Activated CD8-positive, alpha-beta T cell treated with anti-CD3 and anti-CD28 coated beads for 36 hours (primary cell): ENCODE data around the gene KIAA0040. TPM values are rescaled to one million over a fixed set of nuclear protein-coding genes. Genes with fewer than 3 reads are reported as not detected.

ENCODE experiments used
- ATAC-seq: fragments of 200-7000 bp; cut with Tn5 transposase; one replicate; pipeline ENCODE4 v1.10.0; 2021; ENCODE audit warnings: mild to moderate bottlenecking, moderate library complexity
- CTCF ChIA-PET: fragments of 350-600 bp; sonication (Branson Sonifier 250); formaldehyde crosslinking; loops from one replicate; lab custom pipeline; 2021; ENCODE audit warnings: antibody characterized with exemption; lab: Charles Lee
- POLR2A ChIA-PET: fragments of 350-600 bp; sonication (Branson Sonifier 250); formaldehyde crosslinking; loops from one replicate; lab custom pipeline; 2021; ENCODE audit warnings: antibody characterized with exemption; lab: Charles Lee
- DNase-seq: peaks from one replicate; pipeline ENCODE4 v3.0.0-alpha.2; 2020
- H3K27ac Mint-ChIP-seq: one replicate; pipeline ENCODE4 v1.8.0; 2021; ENCODE audit warnings: mild to moderate bottlenecking, mixed read lengths
- H3K27me3 Mint-ChIP-seq: one replicate; pipeline ENCODE4 v1.8.0; 2021; ENCODE audit warnings: mixed read lengths
- H3K36me3 Mint-ChIP-seq: one replicate; pipeline ENCODE4 v1.8.0; 2021; ENCODE audit warnings: low read depth, mixed read lengths
- H3K4me1 Mint-ChIP-seq: one replicate; pipeline ENCODE4 v1.8.0; 2021; ENCODE audit warnings: low read depth, mixed read lengths
- H3K4me3 Mint-ChIP-seq: one replicate; pipeline ENCODE4 v1.8.0; 2021; ENCODE audit warnings: mild to moderate bottlenecking, moderate library complexity, mixed read lengths
- H3K9me3 Mint-ChIP-seq: one replicate; pipeline ENCODE4 v1.8.0; 2021; ENCODE audit warnings: mixed read lengths
- CTCF ChIP-seq: fragments of 200-600 bp; IDR thresholded peaks from one replicate; pipeline ENCODE4 v1.8.0; 2022; ENCODE audit warnings: antibody characterized with exemption, mild to moderate bottlenecking
- intact Hi-C: fragments of 100-400 bp; cut with micrococcal nuclease; formaldehyde crosslinking; loops from one replicate; pipeline ENCODE4 v1.10.0; 2022
- total RNA-seq, 2 experiments: library from RNA; stranded (reverse); gene quantifications; one replicate each; pipeline ENCODE4 v1.2.3, GENCODE V29; 2021

KIAA0040 gene
- total RNA-seq, 2 experiments from 2014 or later: 20.8 to 21.1 TPM

GRCh38 chr1:175127565-175127964, 65.0 kb downstream of the KIAA0040 start:
- Mint-ChIP-seq H3K4me3 (no peak overlapping the region), H3K36me3 (no peaks in the 10 kb centered on the region), H3K27ac (no peak overlapping the region), H3K9me3 (no peaks in the 10 kb centered on the region), H3K27me3 (no peaks in the 10 kb centered on the region), H3K4me1 (no peaks in the 10 kb centered on the region)
- no peak for TF ChIP-seq CTCF
- intact Hi-C loops: loop anchor here (2.0 kb wide), 1 partner anchor 97 kb away; no protein-coding TSS in a partner anchor
- DNase-seq (no peak), ATAC-seq (no peak)
- POLR2A ChIA-PET: no interaction called here
- CTCF ChIA-PET: interaction anchor here (0.9 to 6.3 kb wide), 4 partner anchors 13 to 97 kb away, joined by 3 to 122 read pairs (median 8); no protein-coding TSS in a partner anchor

GRCh38 chr1:175126347-175126746, 66.2 kb downstream of the KIAA0040 start:
- Mint-ChIP-seq H3K27me3 (no peaks in the 10 kb centered on the region), H3K9me3 (no peaks in the 10 kb centered on the region), H3K4me3 (no peak overlapping the region), H3K4me1 (no peaks in the 10 kb centered on the region), H3K27ac (no peak overlapping the region), H3K36me3 (no peaks in the 10 kb centered on the region)
- no peak for ATAC-seq
- DNase-seq: no peak
- ChIA-PET CTCF (interaction anchor here (0.6 to 6.3 kb wide), 8 partner anchors 8 to 191 kb away, joined by 3 to 122 read pairs (median 6); partner anchors contain the start of gene CACYBP), POLR2A (no interaction called here)
- intact Hi-C loops: loop anchor here (2.0 kb wide), 1 partner anchor 96 kb away; no protein-coding TSS in a partner anchor
- no peak for TF ChIP-seq CTCF

- Mint-ChIP-seq H3K9me3 (no peaks in the 10 kb centered on the region), H3K36me3 (no peaks in the 10 kb centered on the region), H3K27ac (no peak overlapping the region), H3K4me3 (no peak overlapping the region), H3K4me1 (no peaks in the 10 kb centered on the region), H3K27me3 (no peaks in the 10 kb centered on the region)
- DNase-seq: no peak
- intact Hi-C loops: no loop called here
- POLR2A ChIA-PET: interaction anchor here (1.1 kb wide), 1 partner anchor 100 kb away, joined by 3 read pairs; no protein-coding TSS in a partner anchor
- CTCF ChIA-PET: interaction anchor here (0.8 to 6.3 kb wide), 32 partner anchors 10 to 325 kb away, joined by 3 to 122 read pairs (median 4); partner anchors contain the start of genes CACYBP and MRPS14
- no peak for ATAC-seq
- no peak for TF ChIP-seq CTCF
Observed at GRCh38 chr1:175124861-175125260, 67.7 kb downstream of the KIAA0040 start.

DNA sequence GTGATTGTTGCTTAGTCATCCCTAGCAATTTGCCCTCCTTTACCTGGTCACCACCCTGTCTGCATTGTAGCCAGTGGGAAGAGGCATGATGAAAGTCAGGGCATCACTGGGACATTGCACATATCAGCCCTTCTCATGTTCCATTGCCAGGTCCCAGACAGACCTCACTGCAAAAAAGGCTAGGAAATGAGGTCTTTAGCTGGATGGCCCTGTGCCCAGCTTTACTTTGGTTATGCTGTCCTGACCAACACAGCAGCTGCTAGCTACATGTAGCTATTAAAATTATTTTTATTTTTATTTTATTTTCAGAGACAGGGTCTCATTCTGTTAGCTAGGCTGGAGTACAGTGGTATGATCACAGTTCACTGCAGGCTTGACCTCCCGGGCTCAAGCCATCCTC, 72.1 kb downstream of the KIAA0040 start:
- POLR2A ChIA-PET: no interaction called here
- Mint-ChIP-seq H3K4me3 (no peak overlapping the region), H3K36me3 (no peaks in the 10 kb centered on the region), H3K9me3 (no peaks in the 10 kb centered on the region), H3K4me1 (no peaks in the 10 kb centered on the region), H3K27me3 (no peaks in the 10 kb centered on the region), H3K27ac (no peak overlapping the region)
- intact Hi-C loops: no loop called here
- DNase-seq: no peak
- CTCF ChIA-PET: interaction anchor here (0.9 to 1.0 kb wide), 3 partner anchors 9 to 91 kb away, joined by 3 to 4 read pairs (median 3); no protein-coding TSS in a partner anchor
- TF ChIP-seq CTCF: no peak
- ATAC-seq: no peak

GRCh38 chr1:175118375-175119367, 73.9 kb downstream of the KIAA0040 start:
- intact Hi-C loops: no loop called here
- H3K4me3 Mint-ChIP-seq: no peak overlapping the region
- no peak overlapping the region for H3K27ac Mint-ChIP-seq
- ATAC-seq (no peak), DNase-seq (no peak)
- H3K4me1 Mint-ChIP-seq: no peaks in the 10 kb centered on the region
- ChIA-PET POLR2A (no interaction called here), CTCF (no interaction called here)
- H3K36me3 Mint-ChIP-seq: no peaks in the 10 kb centered on the region
- H3K9me3 Mint-ChIP-seq: peaks cover 10% of the 10 kb centered on the region
- no peak for TF ChIP-seq CTCF
- H3K27me3 Mint-ChIP-seq: peaks cover 5% of the 10 kb centered on the region
